Prostate gland (tissue), 2 donors: ENCODE results near the gene DNAH14.

Experiments
- POLR2AphosphoS5 ChIP-seq: sonication (generic); formaldehyde crosslinking; IDR thresholded peaks from one replicate; pipeline ENCODE4 v1.6.1; 2017; ENCODE audit warnings: antibody characterized with exemption
- TF ChIP-seq, protein P1 (sequence below), 4 experiments: fragments of 200-600 bp in 2 of 4; fragments of 450-650 bp in 2 of 4; sonication (generic) in 2 of 4; IDR thresholded peaks; 1 replicate in 3 of 4; 2 replicates in 1 of 4; pipeline ENCODE4 v1.5.1; 2016 to 2019; ENCODE audit warnings: antibody characterized with exemption in 4 of 4, mild to moderate bottlenecking in 2 of 4, moderate library complexity in 2 of 4

DNA sequence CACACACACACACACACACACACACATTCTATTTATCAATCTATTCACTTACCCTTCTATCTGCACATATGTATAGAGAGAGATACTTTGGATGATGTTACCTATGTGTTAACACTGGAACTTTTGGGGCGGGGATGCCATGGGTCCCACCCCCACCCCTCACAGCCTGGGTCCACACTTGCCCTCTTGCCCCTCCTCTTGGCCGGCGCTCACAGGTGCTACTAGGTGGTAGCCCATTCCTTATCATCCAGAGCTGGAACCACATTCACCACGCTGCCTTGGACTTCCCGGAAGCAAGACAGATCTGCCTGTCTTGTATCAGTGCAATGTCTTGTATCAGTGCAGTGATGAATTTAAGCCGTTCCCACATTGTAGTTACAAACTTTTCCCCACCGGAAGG lies 413.2 kb downstream of the DNAH14 start:
- TF ChIP-seq, protein P1, sequence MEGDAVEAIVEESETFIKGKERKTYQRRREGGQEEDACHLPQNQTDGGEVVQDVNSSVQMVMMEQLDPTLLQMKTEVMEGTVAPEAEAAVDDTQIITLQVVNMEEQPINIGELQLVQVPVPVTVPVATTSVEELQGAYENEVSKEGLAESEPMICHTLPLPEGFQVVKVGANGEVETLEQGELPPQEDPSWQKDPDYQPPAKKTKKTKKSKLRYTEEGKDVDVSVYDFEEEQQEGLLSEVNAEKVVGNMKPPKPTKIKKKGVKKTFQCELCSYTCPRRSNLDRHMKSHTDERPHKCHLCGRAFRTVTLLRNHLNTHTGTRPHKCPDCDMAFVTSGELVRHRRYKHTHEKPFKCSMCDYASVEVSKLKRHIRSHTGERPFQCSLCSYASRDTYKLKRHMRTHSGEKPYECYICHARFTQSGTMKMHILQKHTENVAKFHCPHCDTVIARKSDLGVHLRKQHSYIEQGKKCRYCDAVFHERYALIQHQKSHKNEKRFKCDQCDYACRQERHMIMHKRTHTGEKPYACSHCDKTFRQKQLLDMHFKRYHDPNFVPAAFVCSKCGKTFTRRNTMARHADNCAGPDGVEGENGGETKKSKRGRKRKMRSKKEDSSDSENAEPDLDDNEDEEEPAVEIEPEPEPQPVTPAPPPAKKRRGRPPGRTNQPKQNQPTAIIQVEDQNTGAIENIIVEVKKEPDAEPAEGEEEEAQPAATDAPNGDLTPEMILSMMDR (IDR thresholded peaks at IDR 0.05), result no peak
- no peak for TF ChIP-seq POLR2AphosphoS5
